ENCODE measurements around the gene TRPM3. TPM values are rescaled to one million over a fixed set of nuclear protein-coding genes. Genes with fewer than 3 reads are reported as not detected.

The TRPM3 gene
- polyA plus RNA-seq, 1 donor, result 0.57 TPM

GRCh38 chr9:71004196-71004595, 117.2 kb downstream of the TRPM3 start:
- H3K27ac ChIP-seq (ENCODE audit: low read length), result no peak overlapping the region
- peaks cover 18% of the 10 kb centered on the region for H3K9me3 ChIP-seq (ENCODE audit: control insufficient read depth, low read depth, low read length)
- no peak for DNase-seq
- H3K4me1 ChIP-seq (ENCODE audit: control insufficient read depth, insufficient read depth, low read length), result no peaks in the 10 kb centered on the region
- 82% methylated on average over 4 of the region's 4 CpGs for WGBS (ENCODE audit: insufficient coverage, low lambda C conversion rate)
- H3K36me3 ChIP-seq (ENCODE audit: control insufficient read depth, insufficient read depth, low read length), result no peaks in the 10 kb centered on the region
- H3K27me3 ChIP-seq (ENCODE audit: control insufficient read depth, insufficient read depth, low read length), result no peaks in the 10 kb centered on the region
- H3K4me3 ChIP-seq (ENCODE audit: low read length), result no peak overlapping the region

- peaks cover 18% of the 10 kb centered on the region for H3K9me3 ChIP-seq (ENCODE audit: control insufficient read depth, low read depth, low read length)
- H3K27ac ChIP-seq (ENCODE audit: low read length), result no peak overlapping the region
- H3K36me3 ChIP-seq (ENCODE audit: control insufficient read depth, insufficient read depth, low read length), result no peaks in the 10 kb centered on the region
- H3K4me3 ChIP-seq (ENCODE audit: low read length), result no peak overlapping the region
- no CpG with 5 or more reads among the region's 4 CpGs for WGBS (ENCODE audit: insufficient coverage, low lambda C conversion rate)
- DNase-seq, result no peak
- no peaks in the 10 kb centered on the region for H3K27me3 ChIP-seq (ENCODE audit: control insufficient read depth, insufficient read depth, low read length)
- no peaks in the 10 kb centered on the region for H3K4me1 ChIP-seq (ENCODE audit: control insufficient read depth, insufficient read depth, low read length)
These were observed 118.1 kb downstream of the TRPM3 start for GRCh38 chr9:71003346-71003745.

GRCh38 chr9:71001780-71002386, 119.5 kb downstream of the TRPM3 start:
- Histone ChIP-seq H3K4me3 (ENCODE audit: low read length) (no peak overlapping the region), H3K27ac (ENCODE audit: low read length) (no peak overlapping the region), H3K9me3 (ENCODE audit: control insufficient read depth, low read depth, low read length) (peaks cover 18% of the 10 kb centered on the region), H3K27me3 (ENCODE audit: control insufficient read depth, insufficient read depth, low read length) (no peaks in the 10 kb centered on the region), H3K36me3 (ENCODE audit: control insufficient read depth, insufficient read depth, low read length) (no peaks in the 10 kb centered on the region), H3K4me1 (ENCODE audit: control insufficient read depth, insufficient read depth, low read length) (no peaks in the 10 kb centered on the region)
- 100% methylated on average over 3 of the region's 5 CpGs for WGBS (ENCODE audit: insufficient coverage, low lambda C conversion rate)
- peak; percentile 14 to 17 for DNase-seq

GRCh38 chr9:70998962-70999361, 122.5 kb downstream of the TRPM3 start:
- Histone ChIP-seq H3K27me3 (ENCODE audit: control insufficient read depth, insufficient read depth, low read length) (no peaks in the 10 kb centered on the region), H3K4me1 (ENCODE audit: control insufficient read depth, insufficient read depth, low read length) (no peaks in the 10 kb centered on the region), H3K4me3 (ENCODE audit: low read length) (no peak overlapping the region), H3K36me3 (ENCODE audit: control insufficient read depth, insufficient read depth, low read length) (no peaks in the 10 kb centered on the region), H3K9me3 (ENCODE audit: control insufficient read depth, low read depth, low read length) (no peaks in the 10 kb centered on the region), H3K27ac (ENCODE audit: low read length) (no peak overlapping the region)
- no CpG with 5 or more reads among the region's 1 CpG for WGBS (ENCODE audit: insufficient coverage, low lambda C conversion rate)
- no peak for DNase-seq

GRCh38 chr9:70995511-70995910, 125.9 kb downstream of the TRPM3 start:
- Histone ChIP-seq H3K27ac (ENCODE audit: low read length) (no peak overlapping the region), H3K4me1 (ENCODE audit: control insufficient read depth, insufficient read depth, low read length) (no peaks in the 10 kb centered on the region), H3K4me3 (ENCODE audit: low read length) (no peak overlapping the region), H3K9me3 (ENCODE audit: control insufficient read depth, low read depth, low read length) (no peaks in the 10 kb centered on the region), H3K27me3 (ENCODE audit: control insufficient read depth, insufficient read depth, low read length) (no peaks in the 10 kb centered on the region), H3K36me3 (ENCODE audit: control insufficient read depth, insufficient read depth, low read length) (no peaks in the 10 kb centered on the region)
- no CpG with 5 or more reads among the region's 4 CpGs for WGBS (ENCODE audit: insufficient coverage, low lambda C conversion rate)
- DNase-seq, result no peak

- Histone ChIP-seq H3K36me3 (ENCODE audit: control insufficient read depth, insufficient read depth, low read length) (no peaks in the 10 kb centered on the region), H3K27me3 (ENCODE audit: control insufficient read depth, insufficient read depth, low read length) (no peaks in the 10 kb centered on the region), H3K4me3 (ENCODE audit: low read length) (no peak overlapping the region), H3K9me3 (ENCODE audit: control insufficient read depth, low read depth, low read length) (no peaks in the 10 kb centered on the region), H3K4me1 (ENCODE audit: control insufficient read depth, insufficient read depth, low read length) (no peaks in the 10 kb centered on the region), H3K27ac (ENCODE audit: low read length) (no peak overlapping the region)
- WGBS (ENCODE audit: insufficient coverage, low lambda C conversion rate), result 70% methylated on average over 2 of the region's 2 CpGs
- DNase-seq, result no peak
These were observed 126.8 kb downstream of the TRPM3 start for GRCh38 chr9:70994582-70994981.

- H3K27me3 ChIP-seq (ENCODE audit: control insufficient read depth, insufficient read depth, low read length), result no peaks in the 10 kb centered on the region
- H3K9me3 ChIP-seq (ENCODE audit: control insufficient read depth, low read depth, low read length), result no peaks in the 10 kb centered on the region
- H3K27ac ChIP-seq (ENCODE audit: low read length), result no peak overlapping the region
- no peak overlapping the region for H3K4me3 ChIP-seq (ENCODE audit: low read length)
- H3K36me3 ChIP-seq (ENCODE audit: control insufficient read depth, insufficient read depth, low read length), result no peaks in the 10 kb centered on the region
- DNase-seq, result no peak
- H3K4me1 ChIP-seq (ENCODE audit: control insufficient read depth, insufficient read depth, low read length), result no peaks in the 10 kb centered on the region
- WGBS (ENCODE audit: insufficient coverage, low lambda C conversion rate), result no CpG with 5 or more reads among the region's 1 CpG
These were observed 132.9 kb downstream of the TRPM3 start for GRCh38 chr9:70988551-70988950.

- no CpG with 5 or more reads among the region's 1 CpG for WGBS (ENCODE audit: insufficient coverage, low lambda C conversion rate)
- Histone ChIP-seq H3K27me3 (ENCODE audit: control insufficient read depth, insufficient read depth, low read length) (no peaks in the 10 kb centered on the region), H3K4me3 (ENCODE audit: low read length) (no peak overlapping the region), H3K9me3 (ENCODE audit: control insufficient read depth, low read depth, low read length) (no peaks in the 10 kb centered on the region), H3K27ac (ENCODE audit: low read length) (no peak overlapping the region), H3K4me1 (ENCODE audit: control insufficient read depth, insufficient read depth, low read length) (no peaks in the 10 kb centered on the region), H3K36me3 (ENCODE audit: control insufficient read depth, insufficient read depth, low read length) (no peaks in the 10 kb centered on the region)
- no peak for DNase-seq
These were observed 133.4 kb downstream of the TRPM3 start for GRCh38 chr9:70987986-70988385.

- H3K4me3 ChIP-seq (ENCODE audit: low read length), result no peak overlapping the region
- no peaks in the 10 kb centered on the region for H3K27me3 ChIP-seq (ENCODE audit: control insufficient read depth, insufficient read depth, low read length)
- no peaks in the 10 kb centered on the region for H3K9me3 ChIP-seq (ENCODE audit: control insufficient read depth, low read depth, low read length)
- no peaks in the 10 kb centered on the region for H3K36me3 ChIP-seq (ENCODE audit: control insufficient read depth, insufficient read depth, low read length)
- H3K27ac ChIP-seq (ENCODE audit: low read length), result no peak overlapping the region
- H3K4me1 ChIP-seq (ENCODE audit: control insufficient read depth, insufficient read depth, low read length), result no peaks in the 10 kb centered on the region
- WGBS (ENCODE audit: insufficient coverage, low lambda C conversion rate), result 100% methylated on average over 1 of the region's 2 CpGs
- DNase-seq, result no peak
These were observed 134.4 kb downstream of the TRPM3 start for GRCh38 chr9:70986984-70987383.

GRCh38 chr9:70983723-70984295, 137.6 kb downstream of the TRPM3 start:
- Histone ChIP-seq H3K4me3 (ENCODE audit: low read length) (no peak overlapping the region), H3K27ac (ENCODE audit: low read length) (no peak overlapping the region), H3K4me1 (ENCODE audit: control insufficient read depth, insufficient read depth, low read length) (no peaks in the 10 kb centered on the region), H3K9me3 (ENCODE audit: control insufficient read depth, low read depth, low read length) (no peaks in the 10 kb centered on the region), H3K27me3 (ENCODE audit: control insufficient read depth, insufficient read depth, low read length) (no peaks in the 10 kb centered on the region), H3K36me3 (ENCODE audit: control insufficient read depth, insufficient read depth, low read length) (no peaks in the 10 kb centered on the region)
- no peak for DNase-seq
- no CpG with 5 or more reads among the region's 1 CpG for WGBS (ENCODE audit: insufficient coverage, low lambda C conversion rate)

- Histone ChIP-seq H3K36me3 (ENCODE audit: control insufficient read depth, insufficient read depth, low read length) (no peaks in the 10 kb centered on the region), H3K27me3 (ENCODE audit: control insufficient read depth, insufficient read depth, low read length) (no peaks in the 10 kb centered on the region), H3K4me3 (ENCODE audit: low read length) (no peak overlapping the region), H3K27ac (ENCODE audit: low read length) (no peak overlapping the region), H3K4me1 (ENCODE audit: control insufficient read depth, insufficient read depth, low read length) (no peaks in the 10 kb centered on the region), H3K9me3 (ENCODE audit: control insufficient read depth, low read depth, low read length) (no peaks in the 10 kb centered on the region)
- DNase-seq, result no peak
- no CpG with 5 or more reads among the region's 1 CpG for WGBS (ENCODE audit: insufficient coverage, low lambda C conversion rate)
These were observed 140.1 kb downstream of the TRPM3 start for GRCh38 chr9:70981312-70981711.

Measured in large intestine (tissue), 3 donors.